A172 (cell line): Measurements from ENCODE around the gene SGCB. TPM values are rescaled to one million over a fixed set of nuclear protein-coding genes. Genes with fewer than 3 reads are reported as not detected.
A peak's percentile ranks its signal among the peaks of the same experiment; 100 is the strongest.
"Not testable (repeated sequence)": the region's sequence is repeated elsewhere in the genome, so short reads cannot be mapped to it uniquely, and the experiment has no call there.

Experiments used
- DNase-seq: peaks from one replicate; pipeline ENCODE4 v3.0.0-alpha.2; 2015; ENCODE audit warnings: low spot score
- total RNA-seq: library from RNA; depleted of rRNA; stranded (reverse); fragments of >200 nt; shearing (Covaris generic); gene quantifications from 2 replicates; pipeline ENCODE4 v1.2.3, GENCODE V29; 2014; rRNA removed

Gene SGCB
- total RNA-seq: 20.5 and 30.4 TPM in 2 replicates

GRCh38 chr4:52038103-52038912 lies at the start of gene SGCB:
SGCB (minus strand) TSS chr4:52038299; CDS start chr4:52038259, 40 bp downstream.
- DNase-seq: peak; percentile 26

GRCh38 chr4:52086425-52086824 lies 48.3 kb upstream of the SGCB start:
- DNase-seq: not testable (repeated sequence)

GRCh38 chr4:52081216-52081615 lies 43.1 kb upstream of the SGCB start:
- no peak for DNase-seq

GRCh38 chr4:52079659-52080058 lies 41.6 kb upstream of the SGCB start:
- no peak for DNase-seq

GRCh38 chr4:52076731-52077130 lies 38.6 kb upstream of the SGCB start:
- no peak for DNase-seq

GRCh38 chr4:52071791-52072546 lies 33.9 kb upstream of the SGCB start:
- no peak for DNase-seq

GRCh38 chr4:52069571-52069970 lies 31.5 kb upstream of the SGCB start:
- DNase-seq: no peak

- DNase-seq: peak; percentile 16
Observed at GRCh38 chr4:52059372-52059771, 21.3 kb upstream of the SGCB start.

- no peak for DNase-seq
Observed at GRCh38 chr4:52058275-52058674, 20.2 kb upstream of the SGCB start.

- no peak for DNase-seq
Observed at GRCh38 chr4:52057196-52057595, 19.1 kb upstream of the SGCB start.

GRCh38 chr4:52054254-52054653 lies 16.2 kb upstream of the SGCB start:
- DNase-seq: no peak

GRCh38 chr4:52052475-52052780 lies 14.3 kb upstream of the SGCB start:
- DNase-seq: no peak

GRCh38 chr4:52051615-52052474 lies 13.7 kb upstream of the SGCB start:
- DNase-seq: no peak

- DNase-seq: no peak
Observed at GRCh38 chr4:52051213-52051614, 13.1 kb upstream of the SGCB start, which contains the start of gene SPATA18. SPATA18 (plus strand) TSS chr4:52051304; CDS start chr4:52051705, 401 bp downstream.

- no peak for DNase-seq
Observed at GRCh38 chr4:52049266-52049665, 11.2 kb upstream of the SGCB start.

GRCh38 chr4:52045028-52045427 lies 6.9 kb upstream of the SGCB start:
- no peak for DNase-seq

GRCh38 chr4:52037689-52038102 lies 403 bp downstream of the SGCB start:
- peak; percentile 26 for DNase-seq

- no peak for DNase-seq
Observed at GRCh38 chr4:52036886-52037530, 1.1 kb downstream of the SGCB start.

GRCh38 chr4:52035190-52035589 lies 2.9 kb downstream of the SGCB start:
- no peak for DNase-seq

GRCh38 chr4:52032005-52032404 lies 6.1 kb downstream of the SGCB start:
- DNase-seq: no peak

GRCh38 chr4:52028970-52029369 lies 9.1 kb downstream of the SGCB start:
- DNase-seq: peak; percentile 55
